H1 (cell line): Measurements from ENCODE around the gene WNT7A. TPM values are rescaled to one million over a fixed set of nuclear protein-coding genes. Genes with fewer than 3 reads are reported as not detected.

Experiments used
- CTCF ChIA-PET: fragments of 300-600 bp; sonication (Branson Sonifier 250); formaldehyde crosslinking; loops from one replicate; lab custom pipeline; 2021; ENCODE audit not compliant: partially characterized antibody; lab: Charles Lee
- POLR2A ChIA-PET: fragments of 300-600 bp; sonication (Branson Sonifier 250); formaldehyde crosslinking; loops from one replicate; lab custom pipeline; 2021; ENCODE audit warnings: inconsistent platforms; ENCODE audit not compliant: partially characterized antibody; lab: Charles Lee
- DNase-seq, 2 experiments: peaks; one replicate each; pipeline versions ENCODE4 v3.0.0 to v3.0.0-alpha.2; 2010 to 2022; ENCODE audit warnings: low spot score in 2 of 2, low read depth in 1 of 2, mixed read lengths in 1 of 2
- FAIRE-seq: peaks from 2 replicates; lab custom pipeline; 2011; peaks lifted over from hg19 to GRCh38; lab: Jason Lieb, UNC
- H2AFZ ChIP-seq: 2 replicates; pipeline ENCODE4 v1.8.1; 2012; ENCODE audit warnings: low read length, inconsistent platforms
- H2AK5ac ChIP-seq: 2 replicates; pipeline ENCODE4 v1.6.1; 2013; ENCODE audit warnings: low read depth, low read length
- H2BK120ac ChIP-seq: replicated peaks from 2 replicates; pipeline ENCODE3; 2013; ENCODE audit warnings: low read depth, low read length, inconsistent platforms
- H2BK12ac ChIP-seq: 2 replicates; pipeline ENCODE4 v1.6.1; 2013; ENCODE audit warnings: low read depth, low read length
- H2BK15ac ChIP-seq: 2 replicates; pipeline ENCODE4 v1.6.1; 2013; ENCODE audit warnings: low read length
- H2BK20ac ChIP-seq: 2 replicates; pipeline ENCODE4 v1.6.1; 2013; ENCODE audit warnings: low read length
- H2BK5ac ChIP-seq: 2 replicates; pipeline ENCODE4 v1.6.1; 2013; ENCODE audit warnings: low read depth, low read length
- H3K14ac ChIP-seq: 2 replicates; pipeline ENCODE4 v1.6.1; 2013; ENCODE audit warnings: inconsistent platforms; ENCODE audit not compliant: insufficient read length
- H3K18ac ChIP-seq: 2 replicates; pipeline ENCODE4 v1.6.1; 2013; ENCODE audit warnings: low read length; ENCODE audit errors: extremely low read depth
- H3K23ac ChIP-seq: 2 replicates; pipeline ENCODE4 v1.6.1; 2013; ENCODE audit warnings: inconsistent platforms; ENCODE audit not compliant: insufficient read length
- H3K23me2 ChIP-seq: 2 replicates; pipeline ENCODE4 v1.6.1; 2013; ENCODE audit warnings: low read depth, low read length
- H3K27ac ChIP-seq: 2 replicates; pipeline ENCODE4 v1.6.1; 2011; ENCODE audit warnings: low read depth, low read length, inconsistent platforms
- H3K27me3 ChIP-seq, 4 experiments: replicated peaks in 1 of 4; 1 replicate in 1 of 4; 2 replicates in 3 of 4; pipeline versions ENCODE4 v1.6.1 to v1.8.1; 2011 to 2013; ENCODE audit warnings: low read length in 3 of 4, mild to moderate bottlenecking in 3 of 4, inconsistent platforms in 2 of 4, mixed read lengths in 2 of 4, moderate library complexity in 1 of 4; ENCODE audit not compliant: control insufficient read depth in 3 of 4, insufficient read depth in 3 of 4; ENCODE audit errors: extremely low read depth in 1 of 4
- H3K36me3 ChIP-seq, 4 experiments: 2 replicates each; pipeline versions ENCODE4 v1.6.1 to v1.8.1; 2011 to 2013; ENCODE audit warnings: mild to moderate bottlenecking in 4 of 4, low read length in 3 of 4, moderate library complexity in 2 of 4, control low read depth in 1 of 4, inconsistent platforms in 1 of 4; ENCODE audit not compliant: insufficient read depth in 4 of 4, control insufficient read depth in 2 of 4
- H3K4ac ChIP-seq: replicated peaks from 2 replicates; pipeline ENCODE3; 2013; ENCODE audit warnings: low read length, low read depth, mixed read lengths, inconsistent platforms; ENCODE audit not compliant: insufficient read length
- H3K4me1 ChIP-seq, 4 experiments: replicated peaks in 1 of 4; 1 replicate in 1 of 4; 2 replicates in 3 of 4; pipeline versions ENCODE4 v1.6.1 to v1.8.1; 2011 to 2013; ENCODE audit warnings: low read length in 3 of 4, inconsistent platforms in 2 of 4, mixed read lengths in 1 of 4; ENCODE audit not compliant: insufficient read depth in 4 of 4, control insufficient read depth in 3 of 4
- H3K4me2 ChIP-seq, 2 experiments: 2 replicates each; pipeline versions ENCODE4 v1.6.1 to v1.8.1; 2011 to 2013; ENCODE audit warnings: low read depth in 2 of 2, low read length in 2 of 2, control low read depth in 1 of 2, inconsistent platforms in 1 of 2, mild to moderate bottlenecking in 1 of 2; ENCODE audit not compliant: insufficient read depth in 1 of 2
- H3K4me3 ChIP-seq, 4 experiments: fragments of 200-600, 300-600 bp in 1 of 4; sonication (generic), shearing (Covaris generic), sonication (Bioruptor Twin) in 1 of 4; 2 replicates each; pipeline versions ENCODE4 v1.5.1 to v1.8.1; 2011 to 2016; ENCODE audit warnings: low read length in 4 of 4, low read depth in 3 of 4, control low read depth in 2 of 4, inconsistent platforms in 2 of 4, mild to moderate bottlenecking in 2 of 4, mixed read lengths in 1 of 4, moderate library complexity in 1 of 4; ENCODE audit not compliant: insufficient read depth in 2 of 4; ENCODE audit errors: extremely low read depth in 1 of 4
- H3K56ac ChIP-seq: replicated peaks from 2 replicates; pipeline ENCODE3; 2013; ENCODE audit warnings: low read depth, mild to moderate bottlenecking, mixed read lengths, low read length, inconsistent platforms; ENCODE audit not compliant: insufficient read length
- H3K79me1 ChIP-seq: 2 replicates; pipeline ENCODE4 v1.6.1; 2013; ENCODE audit warnings: low read depth, low read length, control low read depth
- H3K79me2 ChIP-seq, 2 experiments: 2 replicates each; pipeline versions ENCODE4 v1.6.1 to v1.8.1; 2012 to 2013; ENCODE audit warnings: low read length in 2 of 2, mild to moderate bottlenecking in 2 of 2, inconsistent platforms in 1 of 2; ENCODE audit not compliant: insufficient read depth in 2 of 2, control insufficient read depth in 1 of 2
- H3K9ac ChIP-seq, 4 experiments: replicated peaks in 1 of 4; 1 replicate in 1 of 4; 2 replicates in 3 of 4; pipeline versions ENCODE4 v1.6.1 to v1.8.1; 2011 to 2013; ENCODE audit warnings: low read depth in 3 of 4, low read length in 3 of 4, control low read depth in 2 of 4, mild to moderate bottlenecking in 2 of 4, moderate library complexity in 2 of 4, inconsistent platforms in 1 of 4; ENCODE audit errors: extremely low read depth in 1 of 4
- H3K9me3 ChIP-seq, 2 experiments: 2 replicates each; pipeline versions ENCODE4 v1.6.1 to v1.8.1; 2012 to 2013; ENCODE audit warnings: mild to moderate bottlenecking in 2 of 2, moderate library complexity in 2 of 2, control low read depth in 1 of 2, inconsistent platforms in 1 of 2, low read depth in 1 of 2, low read length in 1 of 2, mixed read lengths in 1 of 2; ENCODE audit not compliant: insufficient read depth in 2 of 2
- H4K20me1 ChIP-seq, 2 experiments: replicated peaks in 1 of 2; 2 replicates each; pipeline versions ENCODE3 to v1.8.1; 2011 to 2013; ENCODE audit warnings: inconsistent platforms in 2 of 2, low read length in 2 of 2, mild to moderate bottlenecking in 1 of 2; ENCODE audit not compliant: insufficient read depth in 2 of 2, control insufficient read depth in 1 of 2
- H4K5ac ChIP-seq: 2 replicates; pipeline ENCODE4 v1.6.1; 2013; ENCODE audit warnings: low read length, low read depth, mixed read lengths, inconsistent platforms; ENCODE audit not compliant: insufficient read length
- H4K8ac ChIP-seq: 2 replicates; pipeline ENCODE4 v1.8.0; 2013; ENCODE audit warnings: mild to moderate bottlenecking, moderate library complexity, low read length, inconsistent platforms; ENCODE audit not compliant: insufficient read depth; ENCODE audit errors: extremely low read depth
- H4K91ac ChIP-seq: replicated peaks from 2 replicates; pipeline ENCODE3; 2013; ENCODE audit warnings: low read length, mixed read lengths, inconsistent platforms; ENCODE audit not compliant: insufficient read length
- RFX5 ChIP-seq: IDR thresholded peaks from 2 replicates; pipeline ENCODE4 v1.6.1; 2011; ENCODE audit warnings: low read depth, low read length, improper control_type of control experiment, borderline replicate concordance
- WGBS, 2 experiments: shearing (Covaris generic) in 1 of 2; methylation state at CpG; one replicate each; pipeline versions ENCODE4 v1.1.6 to v1.1.7; 2013 to 2015; ENCODE audit warnings: low lambda C conversion rate in 2 of 2, mixed read lengths in 2 of 2, inconsistent platforms in 1 of 2, low coverage in 1 of 2, missing lambda C conversion rate in 1 of 2; ENCODE audit not compliant: insufficient replicate concordance in 2 of 2, insufficient coverage in 1 of 2, insufficient read length in 1 of 2; ENCODE audit errors: extremely low coverage in 1 of 2, missing lambda C conversion rate in 1 of 2; 5-methylcytosine and 5-hydroxymethylcytosine counted together
- polyA plus RNA-seq, 7 experiments: library from polyadenylated mRNA; depleted of rRNA in 3 of 7; stranded (reverse) in 5 of 7; unstranded in 2 of 7; fragments of >200 nt in 5 of 7; fragments of 200-250 nt in 2 of 7; gene quantifications; 1 replicate in 5 of 7; 2 replicates in 1 of 7; 4 replicates in 1 of 7; pipeline versions ENCODE4 v1.2.1 to v1.2.3, GENCODE V29; 2011 to 2013; ENCODE audit warnings: missing spikeins in 2 of 7, mixed read lengths in 2 of 7
- total RNA-seq: library from RNA; stranded (reverse); fragmentation: NEBNext Ultra II Directional; extraction: Animal tissue kit (Norgen Biotek cat#: 25700); gene quantifications from 2 replicates; pipeline ENCODE4 v1.2.1, GENCODE V29; 2021

Gene WNT7A
- total and polyA plus RNA-seq, 2 of the 8 experiments (the other 6 are each of a cell fraction or from before 2014, with no cell fraction given): 0.02 TPM; not detected in 1

DNA sequence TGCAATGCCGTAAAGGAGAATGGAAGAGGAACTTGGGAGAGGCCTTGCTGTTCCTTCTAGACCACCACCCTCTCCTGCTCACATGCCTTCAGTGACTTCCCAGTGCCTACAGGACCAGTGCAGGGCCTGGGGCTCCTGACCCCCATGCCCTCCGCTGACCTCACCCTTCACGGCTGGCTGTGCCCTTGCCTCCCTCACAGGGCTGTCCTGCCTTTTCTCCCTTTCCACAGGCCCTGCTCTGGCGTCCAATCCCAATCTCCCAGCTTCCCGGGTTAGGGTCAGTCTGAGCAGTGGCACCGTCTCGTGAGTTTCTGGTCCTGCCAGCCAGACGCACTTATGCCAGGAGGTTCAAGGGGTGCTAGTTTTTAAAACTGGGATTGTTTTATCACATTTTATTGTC is 110.4 kb downstream of the WNT7A start:
- Histone ChIP-seq H4K8ac (no peak overlapping the region), H4K20me1 (peaks cover 0 to 1% of the 10 kb centered on the region in 2 experiments), H4K5ac (no peak overlapping the region), H2AK5ac (peak overlapping the region; percentile 82; the same call in 1 of the 2 replicates), H2AFZ (no peak overlapping the region), H3K4me2 (no peak overlapping the region), H3K79me1 (0 out of 2 replicates have a peak, but pooled peaks cover 2% of the 10 kb centered on the region), H3K79me2 (no peaks in the 10 kb centered on the region), H2BK120ac (no peak overlapping the region), H3K18ac (no peak overlapping the region), H2BK15ac (peak overlapping the region; percentile 92), H2BK5ac (peak overlapping the region; percentile 35; the same call in 1 of the 2 replicates), H3K9me3 (no peaks in the 10 kb centered on the region), H3K27me3 (no peaks in the 10 kb centered on the region), H4K91ac (no peak overlapping the region), H3K27ac (no peak overlapping the region), H2BK20ac (peak overlapping the region; percentile 93; the same call in 1 of the 2 replicates), H3K9ac (no peak overlapping the region), H3K4me3 (no peak overlapping the region), H3K23me2 (no peaks in the 10 kb centered on the region; the same call in 1 of the 2 replicates), H3K23ac (no peak overlapping the region), H3K14ac (no peak overlapping the region), H3K36me3 (no peaks in the 10 kb centered on the region), H3K4me1 (peaks cover 0 to 10% (median 4%) of the 10 kb centered on the region in 4 experiments; a peak in 5 of 7 replicates), H3K56ac (no peak overlapping the region), H3K4ac (no peak overlapping the region), H2BK12ac (peak overlapping the region; percentile 90; the same call in 1 of the 2 replicates)
- no peak for FAIRE-seq
- DNase-seq: peak in 1 of 2 experiments; percentile 39
- WGBS, 2 experiments: 93% methylated on average over 8 of the region's 8 CpGs; no CpG with 5 or more reads in 1 of the 2 experiments
- ChIA-PET CTCF (interaction anchor here (1.1 to 1.7 kb wide), 4 partner anchors 111 to 274 kb away, joined by 3 to 7 read pairs (median 4); no protein-coding TSS in a partner anchor), POLR2A (interaction anchor here (1.4 kb wide), 1 partner anchor 15 kb away, joined by 5 read pairs; no protein-coding TSS in a partner anchor)
- no peak for TF ChIP-seq RFX5
